ENCODE measurements around the gene BANP. TPM values are rescaled to one million over a fixed set of nuclear protein-coding genes. Genes with fewer than 3 reads are reported as not detected.
"Not testable (repeated sequence)": the region's sequence is repeated elsewhere in the genome, so short reads cannot be mapped to it uniquely, and the experiment has no call there.

BANP gene
- total RNA-seq, 4 donors from 2014 or later: 7.4 to 45.5 (median 20.3) TPM

DNA sequence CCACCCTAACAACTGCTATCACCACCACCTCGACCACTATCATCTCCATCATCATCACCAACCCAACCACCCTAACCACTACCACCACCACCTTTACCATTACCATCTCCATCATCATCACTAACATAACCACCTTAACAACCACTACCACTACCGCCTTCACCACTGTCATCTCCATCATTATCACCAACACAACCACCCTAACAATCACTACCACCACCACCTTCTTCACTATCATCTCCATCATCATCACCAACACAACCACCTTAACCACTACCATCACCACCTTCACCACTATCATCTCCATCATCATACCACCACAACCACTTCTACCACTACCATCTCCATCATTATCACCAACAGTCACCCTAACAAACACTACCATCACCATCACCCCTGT lies 101.4 kb downstream of the BANP start:
- DNase-seq: no peak
- H3K4me1 ChIP-seq: no peaks in the 10 kb centered on the region
- TF ChIP-seq POLR2A (IDR thresholded peaks at IDR 0.05) (no peak), CTCF (IDR thresholded peaks at IDR 0.05) (no peak)
- intact Hi-C loops (cut with DNase I; ENCODE audit: low total_unique reads): no loop called here
- no peaks in the 10 kb centered on the region for H3K36me3 ChIP-seq
- H3K4me3 ChIP-seq: no peak overlapping the region
- H3K27me3 ChIP-seq: no peaks in the 10 kb centered on the region
- no peak overlapping the region for H3K27ac ChIP-seq
- H3K9me3 ChIP-seq: no peaks in the 10 kb centered on the region

GRCh38 chr16:88053479-88053878 lies 102.2 kb downstream of the BANP start:
- H3K27me3 ChIP-seq; intact Hi-C loops (cut with DNase I; ENCODE audit: low total_unique reads); DNase-seq; H3K9me3 ChIP-seq; H3K4me3 ChIP-seq; H3K4me1 ChIP-seq; H3K27ac ChIP-seq; H3K36me3 ChIP-seq: not testable (repeated sequence)

DNA sequence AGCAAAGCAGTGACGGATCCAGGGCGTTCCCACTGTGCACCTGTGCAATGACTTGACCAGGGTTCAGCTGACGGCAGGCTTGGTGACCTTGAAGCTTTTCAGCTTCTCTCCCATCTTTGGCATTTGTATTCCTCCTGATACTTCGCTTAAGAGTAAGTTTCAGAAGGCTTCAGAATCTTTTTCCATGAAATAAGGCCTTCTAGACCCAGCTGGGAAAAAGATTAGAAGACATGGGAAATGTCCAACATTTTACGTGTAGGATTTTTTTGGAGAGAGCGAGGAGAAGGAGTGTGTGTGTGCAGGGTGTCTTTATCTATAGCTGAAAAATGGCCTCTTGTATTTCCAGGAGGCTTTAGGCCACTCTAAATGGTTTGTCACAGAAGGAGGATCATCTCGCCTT lies 104.1 kb downstream of the BANP start:
- intact Hi-C loops (cut with DNase I; ENCODE audit: low total_unique reads): no loop called here
- no peak for TF ChIP-seq CTCF (IDR thresholded peaks at IDR 0.05)
- no peak for TF ChIP-seq POLR2A (IDR thresholded peaks at IDR 0.05)
- no peak overlapping the region for H3K4me3 ChIP-seq
- H3K36me3 ChIP-seq: no peaks in the 10 kb centered on the region
- no peaks in the 10 kb centered on the region for H3K9me3 ChIP-seq
- DNase-seq: no peak
- no peaks in the 10 kb centered on the region for H3K4me1 ChIP-seq
- H3K27me3 ChIP-seq: no peaks in the 10 kb centered on the region
- H3K27ac ChIP-seq: no peak overlapping the region

DNA sequence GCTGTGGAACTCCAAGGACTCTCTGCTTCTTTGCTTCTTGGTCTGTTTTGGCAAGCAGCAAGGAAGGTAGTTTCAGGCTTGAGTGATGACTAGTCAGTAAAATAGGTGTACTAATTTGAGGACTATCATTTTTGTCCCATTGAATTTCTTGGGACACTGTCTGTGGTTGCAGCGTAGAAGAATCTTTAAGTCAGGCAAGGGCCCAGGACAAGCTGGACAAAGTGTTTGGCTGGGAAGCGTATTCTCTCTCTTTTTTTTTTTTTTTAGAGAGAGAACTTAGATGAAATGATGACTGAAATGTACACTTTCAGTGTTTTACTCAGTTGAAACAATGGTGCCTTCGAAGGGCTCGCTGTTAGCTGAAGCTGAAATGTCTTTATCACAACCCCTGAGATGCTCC lies 105.0 kb downstream of the BANP start:
- Histone ChIP-seq H3K4me1 (no peaks in the 10 kb centered on the region), H3K27me3 (no peaks in the 10 kb centered on the region), H3K4me3 (no peak overlapping the region), H3K9me3 (no peaks in the 10 kb centered on the region), H3K27ac (no peak overlapping the region), H3K36me3 (no peaks in the 10 kb centered on the region)
- intact Hi-C loops (cut with DNase I; ENCODE audit: low total_unique reads): no loop called here
- TF ChIP-seq CTCF (IDR thresholded peaks at IDR 0.05): no peak
- TF ChIP-seq POLR2A (IDR thresholded peaks at IDR 0.05): no peak
- no peak for DNase-seq

DNA sequence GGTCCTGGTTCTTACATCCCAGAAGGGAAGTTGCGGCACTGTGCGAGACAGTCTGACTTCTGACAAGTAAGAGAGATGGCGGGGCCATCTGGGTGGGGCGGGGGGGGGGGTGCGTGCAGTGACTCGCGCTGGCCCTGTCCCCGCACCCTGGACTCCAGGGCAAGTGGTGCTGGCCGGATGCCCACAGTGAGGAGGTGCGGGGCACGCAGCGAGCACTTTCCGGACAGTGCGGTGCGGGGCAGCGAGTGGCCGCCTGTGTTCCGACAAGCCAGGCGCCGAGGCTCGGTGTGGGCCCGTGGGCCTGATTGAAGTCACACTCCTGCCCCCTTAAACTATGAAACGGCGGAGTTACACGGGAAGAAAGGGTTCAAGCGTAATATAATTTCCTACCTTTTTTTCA lies 106.4 kb downstream of the BANP start:
- intact Hi-C loops (cut with DNase I; ENCODE audit: low total_unique reads): no loop called here
- H3K4me3 ChIP-seq: no peak overlapping the region
- peaks cover 1 to 5% of the 10 kb centered on the region in 2 donors for H3K4me1 ChIP-seq
- H3K27me3 ChIP-seq: no peaks in the 10 kb centered on the region
- H3K27ac ChIP-seq: no peak overlapping the region
- DNase-seq: peak in 1 of 2 donors; percentile 11
- no peak for TF ChIP-seq POLR2A (IDR thresholded peaks at IDR 0.05)
- no peak for TF ChIP-seq CTCF (IDR thresholded peaks at IDR 0.05)
- no peaks in the 10 kb centered on the region for H3K36me3 ChIP-seq
- no peaks in the 10 kb centered on the region for H3K9me3 ChIP-seq

DNA sequence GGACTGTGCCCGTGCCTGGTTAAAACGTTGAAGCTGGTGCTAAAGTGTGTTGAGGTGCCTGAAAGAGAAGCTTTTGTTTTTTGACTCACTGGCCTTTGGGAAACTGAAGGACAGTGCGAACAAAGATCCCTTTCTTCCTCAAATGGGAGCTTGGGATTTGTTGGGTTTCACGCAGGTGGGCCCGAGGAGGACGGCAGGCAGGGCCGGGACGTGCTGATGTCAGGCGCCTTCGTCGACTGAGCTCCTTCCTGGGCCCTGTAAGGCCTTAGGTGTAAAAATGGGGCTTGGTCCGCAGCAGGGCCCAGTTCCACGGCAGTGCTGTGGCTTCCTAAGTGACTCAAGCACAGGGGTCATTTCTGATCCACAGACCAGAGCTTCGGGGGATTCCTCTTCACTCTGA lies 106.9 kb downstream of the BANP start:
- intact Hi-C loops (cut with DNase I; ENCODE audit: low total_unique reads): no loop called here
- Histone ChIP-seq H3K4me3 (no peak overlapping the region), H3K27me3 (no peaks in the 10 kb centered on the region), H3K27ac (no peak overlapping the region), H3K4me1 (peaks cover 5 to 10% of the 10 kb centered on the region in 2 donors), H3K36me3 (no peaks in the 10 kb centered on the region), H3K9me3 (no peaks in the 10 kb centered on the region)
- DNase-seq: no peak
- TF ChIP-seq CTCF (IDR thresholded peaks at IDR 0.05) (no peak), POLR2A (IDR thresholded peaks at IDR 0.05) (no peak)
